ENCODE measurements around the gene KIF1A.

GRCh38 chr2:240727439-240727838 lies 92.6 kb downstream of the KIF1A start:
- no peak for TF ChIP-seq EZH2 (IDR thresholded peaks at IDR 0.05)
- no peak for TF ChIP-seq CTCF (IDR thresholded peaks at IDR 0.05)
